ENCODE data around the gene NDRG4. TPM values are rescaled to one million over a fixed set of nuclear protein-coding genes. Genes with fewer than 3 reads are reported as not detected.

Gene NDRG4
- total and polyA plus RNA-seq, 2 experiments from 2014 or later: 48.0 to 62.3 TPM

DNA sequence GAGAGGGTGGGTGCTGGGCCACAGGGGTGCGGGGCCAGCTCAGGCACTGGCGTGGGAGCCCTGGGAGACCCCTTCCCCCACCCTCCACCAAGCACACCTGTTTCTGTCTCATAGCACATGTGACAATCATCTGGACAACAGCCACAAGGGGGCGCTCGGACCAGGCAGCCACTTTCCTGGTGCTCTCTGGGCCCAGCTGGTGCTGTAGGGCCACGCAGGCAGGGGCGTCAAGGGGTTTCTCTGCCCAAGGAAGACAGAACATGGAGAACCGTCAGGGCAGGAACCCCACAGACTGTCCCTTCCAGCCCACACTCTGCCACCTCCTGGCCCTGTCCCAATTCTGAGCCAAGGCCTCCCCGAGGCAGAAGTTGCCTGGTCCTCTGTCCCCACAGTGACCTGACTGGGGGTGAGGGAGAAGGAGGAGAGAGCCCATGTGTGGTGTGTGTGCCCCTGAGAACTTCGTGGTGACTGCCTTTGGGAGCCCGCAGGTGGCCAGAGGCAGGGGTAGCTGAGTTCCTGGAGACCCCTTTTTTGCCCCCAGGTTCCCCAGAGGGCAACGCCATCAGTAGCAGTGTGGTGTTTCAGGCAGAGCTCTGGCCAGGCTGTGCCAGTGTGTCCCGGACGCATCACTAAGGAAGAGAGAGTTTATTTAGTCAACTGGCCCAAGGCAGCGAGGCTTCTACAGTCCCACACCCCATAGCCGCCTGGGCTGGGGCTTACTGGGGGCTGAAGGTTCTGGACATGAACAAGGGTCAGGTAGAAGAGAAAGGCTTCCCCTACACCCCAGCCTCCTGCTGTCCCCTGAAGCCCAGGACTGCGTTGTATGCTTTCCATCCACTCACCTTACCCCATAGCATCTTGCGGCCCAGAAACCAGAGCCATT, 12.2 kb downstream of the NDRG4 start:
- TF ChIP-seq, protein P1, sequence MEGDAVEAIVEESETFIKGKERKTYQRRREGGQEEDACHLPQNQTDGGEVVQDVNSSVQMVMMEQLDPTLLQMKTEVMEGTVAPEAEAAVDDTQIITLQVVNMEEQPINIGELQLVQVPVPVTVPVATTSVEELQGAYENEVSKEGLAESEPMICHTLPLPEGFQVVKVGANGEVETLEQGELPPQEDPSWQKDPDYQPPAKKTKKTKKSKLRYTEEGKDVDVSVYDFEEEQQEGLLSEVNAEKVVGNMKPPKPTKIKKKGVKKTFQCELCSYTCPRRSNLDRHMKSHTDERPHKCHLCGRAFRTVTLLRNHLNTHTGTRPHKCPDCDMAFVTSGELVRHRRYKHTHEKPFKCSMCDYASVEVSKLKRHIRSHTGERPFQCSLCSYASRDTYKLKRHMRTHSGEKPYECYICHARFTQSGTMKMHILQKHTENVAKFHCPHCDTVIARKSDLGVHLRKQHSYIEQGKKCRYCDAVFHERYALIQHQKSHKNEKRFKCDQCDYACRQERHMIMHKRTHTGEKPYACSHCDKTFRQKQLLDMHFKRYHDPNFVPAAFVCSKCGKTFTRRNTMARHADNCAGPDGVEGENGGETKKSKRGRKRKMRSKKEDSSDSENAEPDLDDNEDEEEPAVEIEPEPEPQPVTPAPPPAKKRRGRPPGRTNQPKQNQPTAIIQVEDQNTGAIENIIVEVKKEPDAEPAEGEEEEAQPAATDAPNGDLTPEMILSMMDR (IDR thresholded peaks at IDR 0.05; ENCODE audit: low read depth, low read length): peak; percentile 73
- Histone ChIP-seq H3K4me1 (ENCODE audit: low read depth) (no peaks in the 10 kb centered on the region), H3K4me3 (no peak overlapping the region), H3K27me3 (no peaks in the 10 kb centered on the region), H3K27ac (no peak overlapping the region), H3K36me3 (peaks cover 5% of the 10 kb centered on the region), H3K9me3 (ENCODE audit: low read depth) (no peaks in the 10 kb centered on the region)
- peak; percentile 72 to 82 for DNase-seq (ENCODE audit: low read depth in 1 of 2, low spot score in 1 of 2)

DNA sequence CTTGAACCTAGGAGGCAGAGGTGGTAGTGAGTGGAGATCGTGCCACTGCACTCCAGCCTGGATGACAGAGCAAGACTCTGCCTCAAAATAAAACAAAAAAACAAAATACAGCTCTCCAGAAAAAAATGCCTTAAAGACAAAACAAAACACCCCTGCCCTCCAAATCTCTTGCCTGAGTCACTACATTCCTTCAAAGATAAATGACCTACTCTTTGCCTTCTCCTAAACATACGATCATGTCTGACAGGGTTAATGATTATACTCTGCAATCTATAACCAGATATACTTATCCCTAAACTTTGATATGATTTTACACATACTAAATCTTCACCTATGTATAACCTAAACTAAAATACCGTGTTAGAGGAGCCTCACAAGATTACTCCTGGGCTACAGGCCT, 13.9 kb downstream of the NDRG4 start:
- Histone ChIP-seq H3K27ac (no peak overlapping the region), H3K27me3 (no peaks in the 10 kb centered on the region), H3K4me3 (no peak overlapping the region), H3K4me1 (ENCODE audit: low read depth) (no peaks in the 10 kb centered on the region), H3K36me3 (peaks cover 22% of the 10 kb centered on the region), H3K9me3 (ENCODE audit: low read depth) (no peaks in the 10 kb centered on the region)
- TF ChIP-seq, protein P1 (IDR thresholded peaks at IDR 0.05; ENCODE audit: low read depth, low read length): no peak
- no peak for DNase-seq (ENCODE audit: low read depth in 1 of 2, low spot score in 1 of 2)

DNA sequence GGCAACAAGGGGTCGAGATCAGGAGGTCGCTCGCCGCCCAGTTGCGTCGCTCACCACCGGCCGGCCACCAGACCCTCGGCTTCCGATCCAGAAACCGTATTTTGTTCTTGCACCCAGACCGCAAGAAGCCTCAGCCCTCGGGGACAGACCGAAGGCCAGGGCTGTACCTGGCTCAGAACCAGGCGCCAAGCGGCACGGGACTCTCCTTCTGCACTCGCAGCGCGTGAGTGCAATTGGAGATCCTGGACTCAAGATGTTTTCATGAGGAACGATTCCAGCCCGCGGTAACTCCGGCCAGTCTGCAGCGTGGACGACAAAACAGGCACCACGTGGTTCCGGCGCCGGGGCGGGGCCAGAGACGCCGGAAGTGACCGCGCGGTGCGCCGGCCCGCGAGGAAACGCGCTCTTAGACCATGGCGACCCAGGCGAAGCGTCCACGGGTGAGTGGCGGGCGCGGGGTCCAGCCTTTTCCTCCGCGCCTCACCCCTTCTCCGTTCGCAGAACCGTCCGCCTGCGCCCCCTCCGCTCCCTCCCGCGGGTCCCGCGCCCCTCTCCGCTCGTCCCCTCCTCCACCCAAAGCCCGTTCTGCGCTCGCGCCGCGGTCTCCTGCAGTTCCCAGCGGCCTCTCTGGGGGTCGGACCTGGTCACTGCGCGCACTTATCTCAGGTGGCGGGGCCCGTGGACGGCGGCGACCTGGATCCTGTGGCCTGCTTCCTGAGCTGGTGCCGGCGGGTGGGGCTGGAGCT, 15.4 kb downstream of the NDRG4 start, which contains the start of gene SETD6:
Gene SETD6 (plus strand): TSS at position 393 of the 746 bp plus-strand sequence. CDS start 21 bp downstream, at position 414.
- DNase-seq (ENCODE audit: low read depth in 1 of 2, low spot score in 1 of 2): peak; percentile 92 to 94
- Histone ChIP-seq H3K27ac (peak within 1 kb of the TSS; percentile 90), H3K4me1 (ENCODE audit: low read depth) (no peaks in the 10 kb centered on the region), H3K9me3 (ENCODE audit: low read depth) (no peaks in the 10 kb centered on the region), H3K27me3 (no peaks in the 10 kb centered on the region), H3K36me3 (peaks cover 36% of the 10 kb centered on the region), H3K4me3 (peak within 1 kb of the TSS; percentile 54)
- TF ChIP-seq, protein P1 (IDR thresholded peaks at IDR 0.05; ENCODE audit: low read depth, low read length): peak; percentile 22

DNA sequence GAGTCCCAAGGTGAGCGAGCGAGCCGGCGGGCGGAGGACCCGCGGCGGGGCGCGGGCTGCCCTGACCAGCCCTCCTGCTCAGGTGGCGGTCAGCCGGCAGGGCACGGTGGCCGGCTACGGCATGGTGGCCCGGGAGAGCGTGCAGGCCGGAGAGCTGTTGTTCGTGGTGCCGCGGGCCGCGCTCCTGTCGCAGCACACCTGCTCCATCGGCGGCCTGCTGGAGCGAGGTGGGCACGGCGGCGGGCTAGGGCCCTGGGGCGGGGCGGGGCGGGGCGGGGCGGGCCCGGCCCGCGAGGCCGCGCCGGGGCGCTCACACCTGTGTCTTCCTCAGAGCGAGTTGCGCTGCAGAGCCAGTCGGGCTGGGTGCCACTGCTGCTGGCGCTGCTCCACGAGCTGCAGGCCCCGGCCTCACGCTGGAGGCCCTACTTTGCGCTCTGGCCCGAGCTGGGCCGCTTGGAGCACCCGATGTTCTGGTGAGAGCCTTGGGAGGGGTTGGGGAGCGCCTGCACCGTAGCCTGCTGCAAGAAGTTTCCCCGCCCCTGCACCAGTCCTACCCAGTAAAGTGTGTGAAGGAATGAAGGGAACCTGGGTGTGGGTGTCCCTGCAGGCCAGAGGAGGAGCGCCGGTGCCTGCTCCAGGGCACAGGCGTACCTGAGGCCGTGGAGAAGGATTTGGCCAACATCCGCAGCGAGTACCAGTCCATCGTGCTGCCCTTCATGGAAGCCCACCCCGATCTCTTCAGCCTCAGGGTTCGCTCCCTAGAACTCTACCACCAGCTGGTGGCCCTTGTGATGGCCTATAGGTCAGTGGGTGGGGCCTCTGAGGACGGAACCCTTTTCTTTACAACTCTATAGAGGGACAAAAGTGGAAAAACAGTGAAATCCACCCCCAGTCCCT, 16.2 kb downstream of the NDRG4 start:
- Histone ChIP-seq H3K36me3 (peaks cover 44% of the 10 kb centered on the region), H3K4me3 (peak overlapping the region; percentile 54), H3K27ac (peak overlapping the region; percentile 90), H3K9me3 (ENCODE audit: low read depth) (no peaks in the 10 kb centered on the region), H3K27me3 (no peaks in the 10 kb centered on the region), H3K4me1 (ENCODE audit: low read depth) (no peaks in the 10 kb centered on the region)
- TF ChIP-seq, protein P1 (IDR thresholded peaks at IDR 0.05; ENCODE audit: low read depth, low read length): no peak
- DNase-seq (ENCODE audit: low read depth in 1 of 2, low spot score in 1 of 2): peak; percentile 6 to 37

DNA sequence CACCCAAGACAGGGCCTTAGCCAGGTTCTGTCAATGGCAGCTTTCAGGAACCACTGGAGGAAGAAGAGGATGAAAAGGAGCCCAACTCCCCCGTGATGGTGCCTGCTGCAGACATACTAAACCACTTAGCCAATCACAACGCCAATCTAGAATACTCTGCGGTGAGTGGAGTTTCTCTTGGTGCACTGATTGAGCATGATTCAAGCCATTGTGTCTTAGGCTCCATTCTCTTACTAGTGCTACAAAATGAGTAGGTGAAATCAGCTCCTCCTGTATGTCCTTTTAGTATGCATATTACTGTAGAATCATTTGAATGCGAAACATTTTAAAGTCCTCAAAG, 16.8 kb downstream of the NDRG4 start:
- TF ChIP-seq, protein P1 (IDR thresholded peaks at IDR 0.05; ENCODE audit: low read depth, low read length): no peak
- no peak overlapping the region for H3K27ac ChIP-seq
- H3K36me3 ChIP-seq: peaks cover 51% of the 10 kb centered on the region
- no peaks in the 10 kb centered on the region for H3K27me3 ChIP-seq
- no peak for DNase-seq (ENCODE audit: low read depth in 1 of 2, low spot score in 1 of 2)
- no peaks in the 10 kb centered on the region for H3K9me3 ChIP-seq (ENCODE audit: low read depth)
- no peaks in the 10 kb centered on the region for H3K4me1 ChIP-seq (ENCODE audit: low read depth)
- H3K4me3 ChIP-seq: no peak overlapping the region
